SK-N-MC (cell line): Measurements from ENCODE around the gene INSL3.

ENCODE experiments used
- EZH2 ChIP-seq: fragments of 200-600 bp; sonication (generic); IDR thresholded peaks from one replicate; pipeline ENCODE4 v1.6.1; 2017; ENCODE audit warnings: antibody characterized with exemption
- POLR2AphosphoS5 ChIP-seq: IDR thresholded peaks from 2 replicates; pipeline ENCODE4 v1.6.1; 2012; ENCODE audit warnings: mild to moderate bottlenecking, low read depth, low read length, borderline replicate concordance

GRCh38 chr19:17832443-17833208 lies 11.3 kb upstream of the INSL3 start:
- no peak for TF ChIP-seq POLR2AphosphoS5
- TF ChIP-seq EZH2, result no peak
